IMR-90 (cell line): ENCODE measurements around the gene AGGF1. TPM values are rescaled to one million over a fixed set of nuclear protein-coding genes. Genes with fewer than 3 reads are reported as not detected.

Experiments
- ATAC-seq: fragments of 200-7000 bp; cut with Tn5 transposase; 2 replicates; pipeline ENCODE4 v1.9.1; 2020; ENCODE audit warnings: low read depth, mild to moderate bottlenecking, moderate library complexity
- BruUV-seq: library from RNA; stranded (reverse); fragments of 400-500 nt; replicated peaks from 2 replicates; lab custom pipeline; 2021; lab: Mats Ljungman, UMichigan
- CTCF ChIA-PET: fragments of 300-600 bp; formaldehyde crosslinking; extraction: SDS; loops from one replicate; lab custom pipeline; 2021; ENCODE audit warnings: antibody characterized with exemption; lab: Yijun Ruan, JAX
- POLR2A ChIA-PET: fragments of 300-600 bp; sonication (Branson Sonifier 250); formaldehyde crosslinking; loops from one replicate; lab custom pipeline; 2022; ENCODE audit warnings: antibody characterized with exemption; ENCODE audit not compliant: unreplicated experiment; lab: Charles Lee
- DNase-seq: peaks from one replicate; pipeline ENCODE4 v3.0.0; 2013
- H2AFZ ChIP-seq: replicated peaks from 2 replicates; pipeline ENCODE3; 2013; ENCODE audit warnings: low read length, mild to moderate bottlenecking; ENCODE audit not compliant: poor library complexity
- H2AK5ac ChIP-seq: 2 replicates; pipeline ENCODE4 v1.6.1; 2013; ENCODE audit warnings: low read depth, low read length, inconsistent platforms
- H2AK9ac ChIP-seq: replicated peaks from 2 replicates; pipeline ENCODE3; 2013; ENCODE audit warnings: mild to moderate bottlenecking, low read depth, low read length, moderate library complexity; ENCODE audit not compliant: poor library complexity
- H2BK120ac ChIP-seq: 2 replicates; pipeline ENCODE4 v1.6.1; 2013; ENCODE audit warnings: low read depth, low read length, inconsistent platforms
- H2BK15ac ChIP-seq: 3 replicates; pipeline ENCODE4 v1.6.1; 2013; ENCODE audit warnings: low read depth, low read length, inconsistent platforms
- H2BK20ac ChIP-seq: 2 replicates; pipeline ENCODE4 v1.6.1; 2013; ENCODE audit warnings: low read depth, mild to moderate bottlenecking, inconsistent platforms, low read length, moderate library complexity
- H2BK5ac ChIP-seq: 2 replicates; pipeline ENCODE4 v1.6.1; 2013; ENCODE audit warnings: mild to moderate bottlenecking, low read depth, low read length, inconsistent platforms; ENCODE audit not compliant: poor library complexity, severe bottlenecking
- H3K14ac ChIP-seq: replicated peaks from 2 replicates; pipeline ENCODE4 v1.6.1; 2013; ENCODE audit warnings: low read depth, low read length, inconsistent platforms
- H3K18ac ChIP-seq: 2 replicates; pipeline ENCODE4 v1.6.1; 2013; ENCODE audit warnings: low read depth, low read length, control low read depth
- H3K23ac ChIP-seq: 2 replicates; pipeline ENCODE4 v1.6.1; 2013; ENCODE audit warnings: low read depth, low read length, inconsistent platforms
- H3K27ac ChIP-seq: 2 replicates; pipeline ENCODE4 v1.5.1; 2013; ENCODE audit warnings: mild to moderate bottlenecking, control low read depth, low read length; ENCODE audit not compliant: insufficient read depth
- H3K27me3 ChIP-seq: 2 replicates; pipeline ENCODE4 v1.6.1; 2013; ENCODE audit warnings: low read length; ENCODE audit not compliant: control insufficient read depth, insufficient read depth
- H3K36me3 ChIP-seq: 2 replicates; pipeline ENCODE4 v1.6.1; 2013; ENCODE audit warnings: low read length, mixed read lengths; ENCODE audit not compliant: control insufficient read depth, insufficient read depth
- H3K4ac ChIP-seq: 2 replicates; pipeline ENCODE4 v1.6.1; 2013; ENCODE audit warnings: low read depth, low read length, inconsistent platforms
- H3K4me1 ChIP-seq: 2 replicates; pipeline ENCODE4 v1.6.1; 2013; ENCODE audit warnings: low read length, mixed read lengths; ENCODE audit not compliant: control insufficient read depth, insufficient read depth
- H3K4me2 ChIP-seq: 2 replicates; pipeline ENCODE4 v1.6.1; 2013; ENCODE audit warnings: low read depth, mild to moderate bottlenecking, control low read depth, low read length, moderate library complexity
- H3K4me3 ChIP-seq: 2 replicates; pipeline ENCODE4 v1.5.1; 2013; ENCODE audit warnings: low read depth, mild to moderate bottlenecking, control low read depth, low read length, moderate library complexity; ENCODE audit not compliant: insufficient read depth
- H3K56ac ChIP-seq: 2 replicates; pipeline ENCODE4 v1.6.1; 2013; ENCODE audit warnings: low read length, inconsistent platforms; ENCODE audit not compliant: insufficient read depth; ENCODE audit errors: extremely low read depth
- H3K79me1 ChIP-seq, 2 experiments: 2 replicates each; pipeline ENCODE4 v1.6.1; 2013; ENCODE audit warnings: low read length in 2 of 2, inconsistent platforms in 1 of 2, low read depth in 1 of 2
- H3K9ac ChIP-seq: 2 replicates; pipeline ENCODE4 v1.6.1; 2013; ENCODE audit warnings: low read depth, low read length, control low read depth
- H3K9me1 ChIP-seq: 2 replicates; pipeline ENCODE4 v1.6.1; 2013; ENCODE audit warnings: low read length, inconsistent platforms; ENCODE audit not compliant: insufficient read depth
- H3K9me3 ChIP-seq: 2 replicates; pipeline ENCODE4 v1.6.1; 2013; ENCODE audit warnings: low read length; ENCODE audit not compliant: control insufficient read depth, insufficient read depth
- H4K20me1 ChIP-seq: 2 replicates; pipeline ENCODE4 v1.6.1; 2013; ENCODE audit warnings: low read length, inconsistent platforms; ENCODE audit not compliant: insufficient read depth
- H4K5ac ChIP-seq: 2 replicates; pipeline ENCODE4 v1.6.1; 2013; ENCODE audit warnings: mild to moderate bottlenecking, low read depth, low read length, control low read depth
- H4K8ac ChIP-seq, 2 experiments: 2 replicates each; pipeline ENCODE4 v1.6.1; 2013; ENCODE audit warnings: low read depth in 2 of 2, low read length in 2 of 2, control low read depth in 1 of 2, inconsistent platforms in 1 of 2
- H4K91ac ChIP-seq: 2 replicates; pipeline ENCODE4 v1.6.1; 2013; ENCODE audit warnings: low read depth, low read length, inconsistent platforms; ENCODE audit not compliant: insufficient read depth
- POLR2A ChIP-seq: IDR thresholded peaks from 2 replicates; pipeline ENCODE4 v1.6.1; 2012; ENCODE audit warnings: mild to moderate bottlenecking, low read depth, low read length
- RAD21 ChIP-seq: IDR thresholded peaks from 2 replicates; pipeline ENCODE4 v1.6.1; 2012; ENCODE audit warnings: low read length, improper control_type of control experiment
- WGBS, 2 experiments: methylation state at CpG; one replicate each; pipeline versions ENCODE4 v1.1.5 to v1.1.7; 2013; ENCODE audit warnings: missing lambda C conversion rate in 2 of 2; ENCODE audit not compliant: insufficient read length in 1 of 2; ENCODE audit errors: extremely low coverage in 2 of 2; 5-methylcytosine and 5-hydroxymethylcytosine counted together
- dilution Hi-C: fragments of 300-500 bp; cut with HindIII; formaldehyde crosslinking; loops from one replicate; pipeline ENCODE4 v1.14.3; 2018; ENCODE audit warnings: low sequenced_read_pairs; ENCODE audit not compliant: unreplicated experiment
- in situ Hi-C: fragments of 300-500 bp; cut with MboI; formaldehyde crosslinking; loops from 3 replicates; pipeline ENCODE4 v1.14.3; 2019; ENCODE audit warnings: low sequenced_read_pairs, inconsistent platforms, mixed read lengths
- intact Hi-C: fragments of 100-400 bp; cut with micrococcal nuclease; formaldehyde crosslinking; loops from 2 replicates; pipeline ENCODE4 v1.10.0; 2022
- polyA plus RNA-seq, 3 experiments: library from polyadenylated mRNA; depleted of rRNA; stranded (reverse); fragments of >200 nt; gene quantifications; 2 replicates each; pipeline ENCODE4 v1.2.3, GENCODE V29; 2012; ENCODE audit warnings: low replicate concordance in 1 of 3
- total RNA-seq: library from RNA; depleted of rRNA; stranded (reverse); fragments of >200 nt; gene quantifications from 2 replicates; pipeline ENCODE4 v1.2.3, GENCODE V29; 2012

The AGGF1 gene
- total and polyA plus RNA-seq, 2 of the 4 experiments (the other 2 are of a cell fraction): 7.3 to 8.4 TPM

GRCh38 chr5:77064040-77064439, 33.8 kb downstream of the AGGF1 start:
- Histone ChIP-seq H4K20me1 (peaks cover 3% of the 10 kb centered on the region; the same call in 1 of the 2 replicates), H3K27ac (no peak overlapping the region), H3K14ac (no peak overlapping the region), H2BK15ac (no peak overlapping the region), H3K27me3 (no peaks in the 10 kb centered on the region), H3K4me3 (no peak overlapping the region), H3K18ac (no peak overlapping the region), H3K36me3 (peaks cover 19% of the 10 kb centered on the region), H2BK5ac (no peak overlapping the region), H3K79me1 (no peaks in the 10 kb centered on the region; a peak in 1 of 4 replicates), H3K4ac (no peak overlapping the region), H3K9me3 (no peaks in the 10 kb centered on the region), H3K9me1 (peaks cover 7% of the 10 kb centered on the region), H4K8ac (no peak overlapping the region), H3K23ac (no peak overlapping the region), H3K4me2 (no peak overlapping the region), H2AK5ac (no peak overlapping the region), H2BK120ac (no peak overlapping the region), H2BK20ac (no peak overlapping the region), H4K91ac (no peak overlapping the region), H4K5ac (no peak overlapping the region), H3K9ac (no peak overlapping the region), H3K56ac (no peak overlapping the region), H2AK9ac (no peak overlapping the region), H2AFZ (no peak overlapping the region), H3K4me1 (peaks cover 7% of the 10 kb centered on the region)
- no CpG with 5 or more reads among the region's 3 CpGs for WGBS, 2 experiments
- no peak for DNase-seq
- no peak for ATAC-seq
- ChIA-PET CTCF (interaction anchor here (1.0 kb wide), 1 partner anchor 76 kb away, joined by 3 read pairs; no protein-coding TSS in a partner anchor), POLR2A (no interaction called here)
- dilution Hi-C loops (no loop called here), intact Hi-C loops (no loop called here), in situ Hi-C loops (no loop called here)
- no TSS peak for BruUV-seq
- no peak for TF ChIP-seq POLR2A
- no peak for TF ChIP-seq RAD21
